GM12875 (cell line): Measurements from ENCODE around the gene JAG1.

Experiments used
- H3K4me3 ChIP-seq: one replicate; pipeline ENCODE4 v1.5.1; 2011; ENCODE audit warnings: low read depth, low read length, control low read depth
- CTCF ChIP-seq: IDR thresholded peaks from 2 replicates; pipeline ENCODE4 v1.5.1; 2011; ENCODE audit warnings: low read depth, mild to moderate bottlenecking, control low read depth, inconsistent platforms, low read length, moderate library complexity, borderline replicate concordance; ENCODE audit not compliant: insufficient read depth

The JAG1 gene

GRCh38 chr20:10667560-10668167 is 6.1 kb downstream of the JAG1 start:
- no peak overlapping the region for H3K4me3 ChIP-seq
- no peak for TF ChIP-seq CTCF

- TF ChIP-seq CTCF: no peak
- no peak overlapping the region for H3K4me3 ChIP-seq
Observed at GRCh38 chr20:10667077-10667401, 6.8 kb downstream of the JAG1 start.

GRCh38 chr20:10666221-10667076 is 7.3 kb downstream of the JAG1 start:
- no peak for TF ChIP-seq CTCF
- no peak overlapping the region for H3K4me3 ChIP-seq

GRCh38 chr20:10665791-10666190 is 8.0 kb downstream of the JAG1 start:
- no peak for TF ChIP-seq CTCF
- H3K4me3 ChIP-seq: no peak overlapping the region

- no peak for TF ChIP-seq CTCF
- H3K4me3 ChIP-seq: no peak overlapping the region
Observed at GRCh38 chr20:10665027-10665561, 8.7 kb downstream of the JAG1 start.

- TF ChIP-seq CTCF: no peak
- H3K4me3 ChIP-seq: no peak overlapping the region
Observed at GRCh38 chr20:10663756-10664155, 10.0 kb downstream of the JAG1 start.

GRCh38 chr20:10662661-10663458 is 10.9 kb downstream of the JAG1 start:
- no peak for TF ChIP-seq CTCF
- H3K4me3 ChIP-seq: no peak overlapping the region
